Activated CD4-positive, alpha-beta T cell treated with anti-CD3 and anti-CD28 coated beads, Interleukin-2, amount 50 U/mL, for 16 hours (primary cell): Measurements from ENCODE around the gene CACNA1C.

Experiments used
- DNase-seq: peaks from one replicate; pipeline ENCODE4 v3.0.0-alpha.2; 2020

CACNA1C gene

GRCh38 chr12:2640281-2640680 lies 587.5 kb downstream of the CACNA1C start:
- no peak for DNase-seq

GRCh38 chr12:2640709-2641108 lies 587.9 kb downstream of the CACNA1C start:
- DNase-seq, result peak; percentile 33

GRCh38 chr12:2641207-2641606 lies 588.4 kb downstream of the CACNA1C start:
- no peak for DNase-seq

GRCh38 chr12:2641761-2642160 lies 589.0 kb downstream of the CACNA1C start:
- DNase-seq, result no peak

- DNase-seq, result no peak
Measured at GRCh38 chr12:2642176-2642892, 589.5 kb downstream of the CACNA1C start.

GRCh38 chr12:2642896-2643425 lies 590.2 kb downstream of the CACNA1C start:
- DNase-seq, result no peak

GRCh38 chr12:2643576-2644135 lies 590.9 kb downstream of the CACNA1C start:
- DNase-seq, result no peak

- DNase-seq, result no peak
Measured at GRCh38 chr12:2644683-2645405, 592.1 kb downstream of the CACNA1C start.

GRCh38 chr12:2645460-2645859 lies 592.7 kb downstream of the CACNA1C start:
- DNase-seq, result no peak

GRCh38 chr12:2646341-2646740 lies 593.6 kb downstream of the CACNA1C start:
- DNase-seq, result no peak

GRCh38 chr12:2647186-2647585 lies 594.4 kb downstream of the CACNA1C start:
- DNase-seq, result no peak

GRCh38 chr12:2648406-2648805 lies 595.6 kb downstream of the CACNA1C start:
- no peak for DNase-seq

- no peak for DNase-seq
Measured at GRCh38 chr12:2649201-2650030, 596.6 kb downstream of the CACNA1C start.

- no peak for DNase-seq
Measured at GRCh38 chr12:2650261-2651067, 597.7 kb downstream of the CACNA1C start.

GRCh38 chr12:2651068-2651965 lies 598.5 kb downstream of the CACNA1C start:
- no peak for DNase-seq

- DNase-seq, result no peak
Measured at GRCh38 chr12:2652011-2652400, 599.2 kb downstream of the CACNA1C start.

GRCh38 chr12:2652401-2653081 lies 599.8 kb downstream of the CACNA1C start:
- no peak for DNase-seq

- no peak for DNase-seq
Measured at GRCh38 chr12:2653461-2653965, 600.7 kb downstream of the CACNA1C start.

- no peak for DNase-seq
Measured at GRCh38 chr12:2654311-2654710, 601.5 kb downstream of the CACNA1C start.

GRCh38 chr12:2654741-2655140 lies 602.0 kb downstream of the CACNA1C start:
- no peak for DNase-seq
